Activated effector memory CD4-positive, alpha-beta T cell treated with Interleukin-2 at 50 U/mL for 16 hours (primary cell): ENCODE data around the gene MYOM1.
"Not testable (repeated sequence)": the region's sequence is repeated elsewhere in the genome, so short reads cannot be mapped to it uniquely, and the experiment has no call there.

Source experiments
- DNase-seq: peaks from one replicate; pipeline ENCODE4 v3.0.0-alpha.2; 2020

Gene MYOM1

GRCh38 chr18:3051718-3052410 is 167.9 kb downstream of the MYOM1 start:
- no peak for DNase-seq

- DNase-seq, result not testable (repeated sequence)
Measured at GRCh38 chr18:3049897-3050454, 169.8 kb downstream of the MYOM1 start.

GRCh38 chr18:3048820-3049349 is 170.9 kb downstream of the MYOM1 start:
- no peak for DNase-seq

GRCh38 chr18:3048121-3048520 is 171.6 kb downstream of the MYOM1 start:
- no peak for DNase-seq

DNA sequence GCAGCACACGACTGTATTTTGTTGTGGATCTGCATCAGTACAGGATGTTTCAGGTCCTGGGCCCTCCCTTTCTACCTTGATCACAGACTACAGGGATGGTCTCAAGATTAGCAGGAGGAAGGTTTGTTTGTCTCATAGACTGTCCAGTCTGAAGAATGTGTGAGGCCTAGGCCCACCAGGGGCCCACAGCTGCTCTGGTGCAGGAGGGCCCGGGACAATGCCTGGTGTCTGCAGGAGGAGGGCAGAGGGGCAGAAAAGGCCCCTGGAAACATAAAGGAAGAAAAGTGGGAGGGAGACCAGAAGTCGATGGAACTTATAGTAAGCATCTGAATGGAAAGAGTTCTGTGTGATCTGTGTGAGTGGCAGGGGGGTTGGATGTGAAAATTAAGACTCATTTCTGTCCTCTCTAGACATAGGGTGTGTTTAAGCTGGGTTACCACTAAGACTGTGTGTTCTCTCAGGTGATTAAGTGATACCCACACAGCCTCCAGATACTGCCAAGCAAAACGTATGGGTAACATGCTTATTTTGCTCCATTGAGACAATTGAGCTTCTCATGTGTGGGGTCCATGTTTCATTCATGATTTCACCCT is 173.5 kb downstream of the MYOM1 start:
- DNase-seq, result no peak

- no peak for DNase-seq
Measured at GRCh38 chr18:3044931-3045698, 174.7 kb downstream of the MYOM1 start.

GRCh38 chr18:3042379-3042778 is 177.4 kb downstream of the MYOM1 start:
- no peak for DNase-seq

- DNase-seq, result no peak
Measured at GRCh38 chr18:3041843-3042242, 177.9 kb downstream of the MYOM1 start.

GRCh38 chr18:3040881-3041280 is 178.9 kb downstream of the MYOM1 start:
- DNase-seq, result no peak

- no peak for DNase-seq
Measured at GRCh38 chr18:3040173-3040572, 179.6 kb downstream of the MYOM1 start.

DNA sequence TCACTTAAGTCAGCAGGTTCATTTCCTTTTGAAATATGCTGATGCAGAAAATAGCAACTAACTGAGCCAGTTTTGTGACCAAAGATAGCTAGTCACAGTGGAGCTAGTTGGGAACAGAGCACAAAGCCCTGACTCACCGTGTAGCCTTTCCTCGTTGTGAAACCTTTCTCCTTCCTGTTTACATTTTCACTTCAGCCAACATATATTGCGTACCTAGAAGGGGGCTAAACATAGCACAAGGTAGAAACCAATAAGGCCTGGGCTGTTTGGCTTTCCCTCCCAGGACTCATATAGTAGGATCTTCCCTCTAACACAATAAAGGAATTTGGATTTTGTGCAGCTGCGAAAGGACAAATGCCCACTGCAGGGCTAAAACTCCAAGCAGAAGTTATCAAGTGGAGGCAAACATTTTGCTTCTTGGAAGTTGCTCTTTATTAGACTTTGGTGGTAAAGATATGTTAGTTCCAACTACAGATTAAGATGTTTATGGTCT is 182.3 kb downstream of the MYOM1 start:
- DNase-seq, result no peak

- no peak for DNase-seq
Measured at GRCh38 chr18:3036108-3036507, 183.7 kb downstream of the MYOM1 start.

GRCh38 chr18:3035635-3036034 is 184.1 kb downstream of the MYOM1 start:
- no peak for DNase-seq

DNA sequence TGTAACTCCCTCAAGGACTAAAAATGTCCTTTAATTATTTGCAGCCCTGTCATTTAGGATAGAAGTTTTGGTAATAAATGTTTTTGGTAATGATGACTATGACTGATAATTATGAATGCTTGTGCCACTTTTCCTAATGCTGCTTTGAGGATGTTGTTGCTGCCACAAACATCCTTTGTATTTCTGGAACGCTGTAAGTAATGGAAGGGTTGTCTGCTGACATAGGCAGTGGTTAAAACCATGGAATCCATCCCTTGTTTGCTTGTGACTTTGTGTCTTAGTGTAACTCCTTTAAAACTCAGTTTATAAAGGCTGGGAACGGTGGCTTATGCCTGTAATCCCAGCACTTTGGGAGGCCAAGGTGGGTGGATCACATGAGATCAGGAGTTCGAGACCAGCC is 187.0 kb downstream of the MYOM1 start:
- no peak for DNase-seq

DNA sequence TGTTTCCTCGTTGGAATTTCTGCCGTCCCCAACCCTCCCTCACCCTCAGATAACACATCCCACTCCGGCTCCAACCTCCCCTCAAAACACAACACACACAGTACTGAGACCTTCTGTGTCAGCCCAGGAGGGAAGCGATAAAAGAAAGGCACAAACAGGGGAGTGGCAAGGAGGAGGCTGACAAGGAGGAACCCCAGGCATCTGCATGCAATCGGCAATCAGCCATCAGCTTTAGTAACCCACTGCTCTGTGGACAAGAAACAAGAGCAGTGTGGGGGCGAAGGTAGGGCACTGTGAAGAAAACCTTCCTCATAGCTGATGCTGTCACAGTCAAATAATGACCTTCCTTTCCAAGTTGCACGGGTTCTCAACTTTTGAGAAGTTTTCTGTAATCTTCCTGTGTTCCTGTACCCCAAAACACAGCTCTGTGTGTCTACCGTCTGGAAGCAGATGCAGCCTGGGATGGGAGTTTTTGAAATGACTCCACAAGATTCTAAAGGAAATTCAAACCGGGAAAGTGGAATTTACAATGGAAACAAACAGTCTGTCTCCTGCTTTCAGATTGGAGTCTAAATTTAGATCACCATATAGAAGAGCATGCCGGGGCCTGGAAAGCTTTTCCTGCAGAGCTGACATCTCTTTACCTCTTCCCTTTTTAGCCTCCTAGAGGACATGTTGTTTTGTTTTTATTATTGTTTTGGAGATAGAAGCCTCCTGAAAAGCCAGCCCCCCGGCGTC is 190.4 kb downstream of the MYOM1 start:
- no peak for DNase-seq

- DNase-seq, result not testable (repeated sequence)
Measured at GRCh38 chr18:3028115-3028514, 191.7 kb downstream of the MYOM1 start.

GRCh38 chr18:3027370-3027891 is 192.3 kb downstream of the MYOM1 start:
- DNase-seq, result no peak

DNA sequence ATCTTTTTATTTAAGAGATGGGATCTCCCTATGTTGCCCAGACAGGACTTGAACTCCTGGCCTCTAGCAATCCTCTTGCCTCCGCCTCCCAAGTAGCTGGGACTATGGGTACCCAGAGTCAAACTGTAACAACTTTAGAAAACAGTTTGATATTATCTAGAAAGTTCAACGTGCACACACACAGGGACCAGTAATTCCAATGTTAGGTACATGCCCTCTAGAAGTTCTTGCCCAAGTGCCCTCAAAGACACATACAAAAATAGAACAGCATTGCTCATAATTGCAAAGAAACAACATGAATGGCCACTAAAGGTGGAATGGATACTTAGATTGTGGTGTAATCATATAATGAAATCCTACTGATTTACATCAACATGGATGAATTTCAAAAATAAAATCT is 194.2 kb downstream of the MYOM1 start:
- no peak for DNase-seq

- DNase-seq, result not testable (repeated sequence)
Measured at GRCh38 chr18:3023603-3024002, 196.2 kb downstream of the MYOM1 start.
